Measurements from ENCODE around the gene NDUFA5.

GRCh38 chr7:123492485-123492884 is 65.1 kb downstream of the NDUFA5 start:
- TF ChIP-seq SUZ12 (IDR thresholded peaks at IDR 0.05) (no peak), ARNT (IDR thresholded peaks at IDR 0.05) (no peak), NFRKB (IDR thresholded peaks at IDR 0.05) (no peak)

Data from HEK293T (cell line).